PC-9 (cell line): ENCODE data around the gene NPHS1. TPM values are rescaled to one million over a fixed set of nuclear protein-coding genes. Genes with fewer than 3 reads are reported as not detected.

Source experiments
- BruUV-seq: library from RNA; stranded (reverse); fragments of 400-500 nt; replicated peaks from 2 replicates; lab custom pipeline; 2021; lab: Mats Ljungman, UMichigan
- CTCF ChIA-PET: fragments of 300-600 bp; sonication (Branson Sonifier 250); formaldehyde crosslinking; loops from one replicate; lab custom pipeline; 2022; ENCODE audit warnings: antibody characterized with exemption; lab: Charles Lee
- POLR2A ChIA-PET: fragments of 300-600 bp; sonication (Branson Sonifier 250); formaldehyde crosslinking; loops from one replicate; lab custom pipeline; 2022; ENCODE audit warnings: antibody characterized with exemption; ENCODE audit not compliant: unreplicated experiment; lab: Charles Lee
- DNase-seq, 2 experiments: peaks; one replicate each; pipeline versions ENCODE4 v3.0.0 to v3.0.0-alpha.2; 2015 to 2022; ENCODE audit warnings: mixed read lengths in 1 of 2
- H2AFZ ChIP-seq: fragments of 200-600 bp; sonication (generic); 2 replicates; pipeline ENCODE4 v1.8.1; 2017; ENCODE audit warnings: antibody characterized with exemption
- H3F3A ChIP-seq: fragments of 200-600 bp; sonication (generic); 2 replicates; pipeline ENCODE4 v1.8.1; 2017; ENCODE audit warnings: antibody characterized with exemption, mild to moderate bottlenecking, low read depth; ENCODE audit not compliant: insufficient read depth
- H3K27ac ChIP-seq: fragments of 200-600 bp; sonication (generic); 2 replicates; pipeline ENCODE4 v1.6.1; 2016; ENCODE audit warnings: mixed run types
- H3K27me3 ChIP-seq: fragments of 200-600 bp; sonication (generic); 2 replicates; pipeline ENCODE4 v1.6.1; 2016; ENCODE audit warnings: low read depth, mixed run types; ENCODE audit not compliant: insufficient read depth
- H3K36me3 ChIP-seq: fragments of 200-600 bp; sonication (generic); 2 replicates; pipeline ENCODE4 v1.6.1; 2016; ENCODE audit warnings: low read depth, mixed run types
- H3K4me1 ChIP-seq: fragments of 200-600 bp; sonication (generic); replicated peaks from 2 replicates; pipeline ENCODE4 v1.6.1; 2016; ENCODE audit warnings: mixed run types; ENCODE audit not compliant: insufficient read depth
- H3K4me2 ChIP-seq: fragments of 200-600 bp; sonication (generic); 2 replicates; pipeline ENCODE4 v1.6.1; 2017; ENCODE audit warnings: mixed run types
- H3K4me3 ChIP-seq: fragments of 200-600 bp; sonication (generic); 2 replicates; pipeline ENCODE4 v1.6.1; 2016; ENCODE audit warnings: mixed run types
- H3K79me2 ChIP-seq: fragments of 200-600 bp; sonication (generic); 2 replicates; pipeline ENCODE4 v1.6.1; 2017; ENCODE audit warnings: low read depth, mixed run types
- H3K9me2 ChIP-seq: fragments of 200-600 bp; sonication (generic); 2 replicates; pipeline ENCODE4 v1.8.1; 2017; ENCODE audit warnings: mild to moderate bottlenecking; ENCODE audit not compliant: insufficient read depth
- H3K9me3 ChIP-seq: fragments of 200-600 bp; sonication (generic); 2 replicates; pipeline ENCODE4 v1.8.1; 2016; ENCODE audit warnings: low read depth; ENCODE audit not compliant: insufficient read depth
- H4K20me1 ChIP-seq: fragments of 200-600 bp; sonication (generic); 2 replicates; pipeline ENCODE4 v1.8.1; 2017; ENCODE audit not compliant: insufficient read depth
- EZH2 ChIP-seq: fragments of 200-600 bp; sonication (generic); IDR thresholded peaks from 2 replicates; pipeline ENCODE4 v1.8.0; 2017; ENCODE audit warnings: antibody characterized with exemption, low read depth
- intact Hi-C: fragments of 100-400 bp; cut with micrococcal nuclease; formaldehyde crosslinking; loops from one replicate; pipeline ENCODE4 v1.10.0; 2022; ENCODE audit not compliant: unreplicated experiment
- total RNA-seq: library from RNA; stranded (reverse); gene quantifications from 2 replicates; pipeline ENCODE4 v1.2.3, GENCODE V29; 2021
- TF ChIP-seq, protein P1 (sequence below): fragments of 200-600 bp; sonication (generic); conservative IDR thresholded peaks from 2 replicates; pipeline ENCODE4 v1.6.1; 2017; ENCODE audit warnings: mixed run types, antibody characterized with exemption, mild to moderate bottlenecking, moderate library complexity

NPHS1 gene
- total RNA-seq, 1 experiment from 2014 or later, result not detected

- Histone ChIP-seq H3K4me2 (no peak overlapping the region), H3K4me1 (no peaks in the 10 kb centered on the region), H3F3A (no peaks in the 10 kb centered on the region), H4K20me1 (no peaks in the 10 kb centered on the region), H3K36me3 (no peaks in the 10 kb centered on the region), H3K27me3 (peaks cover 51% of the 10 kb centered on the region), H3K9me2 (no peaks in the 10 kb centered on the region), H3K9me3 (no peaks in the 10 kb centered on the region), H3K79me2 (no peaks in the 10 kb centered on the region), H2AFZ (no peak overlapping the region), H3K27ac (no peak overlapping the region), H3K4me3 (no peak overlapping the region)
- no peak for DNase-seq
- no TSS peak for BruUV-seq
- intact Hi-C loops, result no loop called here
- POLR2A ChIA-PET, result interaction anchor here (0.5 kb wide), 1 partner anchor 105 kb away, joined by 26 read pairs; no protein-coding TSS in a partner anchor
- CTCF ChIA-PET, result interaction anchor here (0.8 kb wide), 1 partner anchor 52 kb away, joined by 6 read pairs; no protein-coding TSS in a partner anchor
- TF ChIP-seq EZH2, result no peak
- TF ChIP-seq, protein P1, sequence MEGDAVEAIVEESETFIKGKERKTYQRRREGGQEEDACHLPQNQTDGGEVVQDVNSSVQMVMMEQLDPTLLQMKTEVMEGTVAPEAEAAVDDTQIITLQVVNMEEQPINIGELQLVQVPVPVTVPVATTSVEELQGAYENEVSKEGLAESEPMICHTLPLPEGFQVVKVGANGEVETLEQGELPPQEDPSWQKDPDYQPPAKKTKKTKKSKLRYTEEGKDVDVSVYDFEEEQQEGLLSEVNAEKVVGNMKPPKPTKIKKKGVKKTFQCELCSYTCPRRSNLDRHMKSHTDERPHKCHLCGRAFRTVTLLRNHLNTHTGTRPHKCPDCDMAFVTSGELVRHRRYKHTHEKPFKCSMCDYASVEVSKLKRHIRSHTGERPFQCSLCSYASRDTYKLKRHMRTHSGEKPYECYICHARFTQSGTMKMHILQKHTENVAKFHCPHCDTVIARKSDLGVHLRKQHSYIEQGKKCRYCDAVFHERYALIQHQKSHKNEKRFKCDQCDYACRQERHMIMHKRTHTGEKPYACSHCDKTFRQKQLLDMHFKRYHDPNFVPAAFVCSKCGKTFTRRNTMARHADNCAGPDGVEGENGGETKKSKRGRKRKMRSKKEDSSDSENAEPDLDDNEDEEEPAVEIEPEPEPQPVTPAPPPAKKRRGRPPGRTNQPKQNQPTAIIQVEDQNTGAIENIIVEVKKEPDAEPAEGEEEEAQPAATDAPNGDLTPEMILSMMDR, result no peak
Observed at GRCh38 chr19:35879068-35879467, 26.8 kb upstream of the NPHS1 start.

DNA sequence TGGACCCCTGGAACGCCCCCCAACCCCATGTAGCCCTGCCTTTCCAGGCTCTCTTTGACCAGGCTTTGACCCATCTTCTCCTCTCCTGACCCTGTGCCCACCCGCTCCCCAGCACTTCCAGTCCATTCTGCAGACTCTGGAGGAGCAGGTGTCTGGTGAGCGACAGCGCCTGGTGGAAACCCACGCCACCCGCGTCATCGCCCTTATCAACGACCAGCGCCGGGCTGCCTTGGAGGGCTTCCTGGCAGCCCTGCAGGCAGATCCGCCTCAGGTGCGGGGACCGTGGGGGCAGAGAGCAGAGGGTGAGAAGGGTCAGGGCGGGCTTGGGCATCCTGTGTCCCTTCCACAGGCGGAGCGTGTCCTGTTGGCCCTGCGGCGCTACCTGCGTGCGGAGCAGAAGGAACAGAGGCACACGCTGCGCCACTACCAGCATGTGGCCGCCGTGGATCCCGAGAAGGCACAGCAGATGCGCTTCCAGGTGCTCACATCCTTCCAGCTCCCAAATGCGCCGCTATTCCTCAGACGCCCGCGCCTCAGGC, 22.2 kb upstream of the NPHS1 start:
- no peak overlapping the region for H3K27ac ChIP-seq
- no peaks in the 10 kb centered on the region for H3K9me2 ChIP-seq
- no peaks in the 10 kb centered on the region for H3F3A ChIP-seq
- H4K20me1 ChIP-seq, result no peaks in the 10 kb centered on the region
- H2AFZ ChIP-seq, result no peak overlapping the region
- H3K9me3 ChIP-seq, result no peaks in the 10 kb centered on the region
- H3K36me3 ChIP-seq, result no peaks in the 10 kb centered on the region
- POLR2A ChIA-PET, result no interaction called here
- DNase-seq, result no peak
- no peaks in the 10 kb centered on the region for H3K4me1 ChIP-seq
- CTCF ChIA-PET, result no interaction called here
- TF ChIP-seq, protein P1, result no peak
- no peak for TF ChIP-seq EZH2
- BruUV-seq, result no TSS peak
- peaks cover 52% of the 10 kb centered on the region for H3K27me3 ChIP-seq
- no peak overlapping the region for H3K4me2 ChIP-seq
- no peaks in the 10 kb centered on the region for H3K79me2 ChIP-seq
- intact Hi-C loops, result no loop called here
- H3K4me3 ChIP-seq, result no peak overlapping the region

DNA sequence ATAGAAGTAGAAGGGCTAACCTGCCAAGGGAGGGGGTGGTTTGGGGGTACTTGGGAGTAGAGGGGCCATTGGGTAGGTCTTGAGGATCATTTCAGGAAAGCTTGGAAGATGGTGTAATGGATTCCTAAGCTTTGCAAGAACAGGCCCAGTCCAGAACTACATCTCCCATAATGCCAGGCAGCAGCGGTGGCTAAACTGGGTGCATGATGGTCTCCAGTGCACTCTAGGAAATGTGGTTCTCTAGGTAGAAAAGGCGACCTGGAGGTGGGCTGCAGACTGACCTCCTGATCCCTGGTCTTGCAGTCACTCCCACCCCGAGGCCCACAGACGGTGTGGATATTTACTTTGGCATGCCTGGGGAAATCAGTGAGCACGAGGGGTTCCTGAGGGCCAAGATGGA, 19.9 kb upstream of the NPHS1 start:
- BruUV-seq, result no TSS peak
- ChIA-PET CTCF (no interaction called here), POLR2A (no interaction called here)
- Histone ChIP-seq H3K27ac (no peak overlapping the region), H3K36me3 (no peaks in the 10 kb centered on the region), H3K9me3 (no peaks in the 10 kb centered on the region), H3F3A (no peaks in the 10 kb centered on the region), H3K9me2 (no peaks in the 10 kb centered on the region), H3K4me3 (no peak overlapping the region), H3K79me2 (no peaks in the 10 kb centered on the region), H3K4me2 (no peak overlapping the region), H4K20me1 (no peaks in the 10 kb centered on the region), H3K4me1 (no peaks in the 10 kb centered on the region), H2AFZ (no peak overlapping the region), H3K27me3 (peaks cover 50% of the 10 kb centered on the region)
- intact Hi-C loops, result no loop called here
- TF ChIP-seq, protein P1, result no peak
- no peak for TF ChIP-seq EZH2
- DNase-seq, result no peak
